Endothelial cell of umbilical vein (primary cell): ENCODE data around the gene SETBP1.

Source experiments
- CTCF ChIP-seq, 2 donors: IDR thresholded peaks; 1 replicate in 1 of 2; 2 replicates in 1 of 2; pipeline ENCODE4 v1.5.1; 2011; ENCODE audit warnings: low read length in 2 of 2, mild to moderate bottlenecking in 2 of 2, moderate library complexity in 2 of 2, control low read depth in 1 of 2, inconsistent platforms in 1 of 2, low read depth in 1 of 2; ENCODE audit not compliant: insufficient read depth in 1 of 2; ENCODE audit errors: extremely low read depth in 1 of 2
- MYC ChIP-seq: IDR thresholded peaks from one replicate; pipeline ENCODE4 v1.6.1; 2011; ENCODE audit warnings: mild to moderate bottlenecking, low read depth, low read length
- POLR2A ChIP-seq: IDR thresholded peaks from 2 replicates; pipeline ENCODE4 v1.6.1; 2012; ENCODE audit warnings: low read depth, mild to moderate bottlenecking, control low read depth, low read length

GRCh38 chr18:44856157-44856556, 175.5 kb downstream of the SETBP1 start:
- TF ChIP-seq MYC, result no peak
- no peak for TF ChIP-seq CTCF (IDR thresholded peaks at IDR 0.05; ENCODE audit: extremely low read depth in 1 of 2, insufficient read depth in 1 of 2, low read depth in 1 of 2, low read length in 2 of 2)
- no peak for TF ChIP-seq POLR2A
